DMS 273 (cell line): ENCODE results near the gene SLC19A3.

Experiments used
- DNase-seq: peaks from one replicate; lab custom pipeline; 2025; ENCODE audit not compliant: unreplicated experiment; lab: John Stamatoyannopoulos, UW

SLC19A3 gene

GRCh38 chr2:227634201-227634600 lies 83.6 kb downstream of the SLC19A3 start:
- no peak for DNase-seq
